GM11168 (cell line): ENCODE results near the gene MPZL3.
"Not testable (repeated sequence)": the region's sequence is repeated elsewhere in the genome, so short reads cannot be mapped to it uniquely, and the experiment has no call there.

Experiments
- in situ Hi-C: fragments of 300-500 bp; cut with MboI; formaldehyde crosslinking; loops from one replicate; pipeline ENCODE4 v1.12.0; 2022; ENCODE audit warnings: low sequenced_read_pairs; ENCODE audit not compliant: unreplicated experiment

The MPZL3 gene

DNA sequence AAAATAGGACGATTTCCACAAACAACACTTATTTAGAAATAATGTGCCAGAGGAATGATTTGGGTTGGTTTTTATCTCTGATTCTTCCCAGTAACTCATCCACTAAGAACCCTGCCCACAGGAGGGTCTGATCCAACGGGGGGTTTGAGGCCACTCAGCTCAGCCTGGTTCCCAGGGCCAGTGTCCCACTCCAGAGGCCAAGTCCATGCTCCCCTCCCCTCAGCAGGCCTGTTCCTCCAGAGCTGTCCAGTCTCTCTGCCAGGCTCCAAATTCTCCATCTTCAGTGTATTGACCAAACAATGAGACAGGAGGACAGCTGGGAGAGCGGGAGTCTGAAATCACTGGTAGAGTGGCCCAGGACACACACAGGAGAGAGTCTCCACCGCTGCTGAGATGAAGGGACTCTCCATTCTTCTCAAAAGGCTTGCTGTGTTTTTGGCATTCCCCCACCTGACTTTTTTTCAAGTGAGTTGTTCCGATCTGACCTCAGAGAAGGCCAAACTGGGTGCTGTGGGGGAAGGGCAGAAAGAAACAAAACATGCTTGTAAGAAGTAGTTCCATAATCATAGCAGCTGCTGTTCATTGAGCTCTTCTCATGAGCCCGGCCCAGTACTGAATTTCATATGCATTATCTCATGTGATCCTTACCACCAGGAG is 58.1 kb downstream of the MPZL3 start:
- in situ Hi-C loops: no loop called here

- in situ Hi-C loops: not testable (repeated sequence)
Observed at GRCh38 chr11:118192817-118193216, 59.3 kb downstream of the MPZL3 start.

DNA sequence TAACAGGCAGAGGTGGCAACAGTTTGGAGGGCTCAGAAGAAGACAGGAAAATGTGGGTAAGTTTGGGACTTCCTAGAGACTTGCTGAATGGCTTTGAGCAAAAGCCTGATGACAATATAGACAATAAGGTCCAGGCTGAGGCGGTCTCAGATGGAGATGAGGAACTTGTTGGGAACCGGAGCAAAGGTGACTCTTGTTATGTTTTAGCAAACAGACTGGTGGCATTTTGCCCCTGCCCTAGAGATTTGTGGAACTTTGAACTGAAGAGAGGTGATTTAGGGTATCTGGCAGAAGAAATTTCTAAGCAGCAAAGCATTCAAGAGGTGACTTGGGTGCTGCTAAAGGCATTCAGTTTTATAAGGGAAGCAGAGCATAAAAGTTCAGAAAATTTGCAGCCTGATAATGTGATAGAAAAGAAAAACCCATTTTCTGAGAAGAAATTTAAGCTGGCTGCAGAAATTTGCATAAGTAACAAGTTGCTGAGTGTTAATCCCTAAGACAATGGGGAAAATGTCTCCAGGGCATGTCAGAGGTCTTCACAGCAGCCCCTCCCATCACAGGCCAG is 61.1 kb downstream of the MPZL3 start:
- in situ Hi-C loops: not testable (repeated sequence)

DNA sequence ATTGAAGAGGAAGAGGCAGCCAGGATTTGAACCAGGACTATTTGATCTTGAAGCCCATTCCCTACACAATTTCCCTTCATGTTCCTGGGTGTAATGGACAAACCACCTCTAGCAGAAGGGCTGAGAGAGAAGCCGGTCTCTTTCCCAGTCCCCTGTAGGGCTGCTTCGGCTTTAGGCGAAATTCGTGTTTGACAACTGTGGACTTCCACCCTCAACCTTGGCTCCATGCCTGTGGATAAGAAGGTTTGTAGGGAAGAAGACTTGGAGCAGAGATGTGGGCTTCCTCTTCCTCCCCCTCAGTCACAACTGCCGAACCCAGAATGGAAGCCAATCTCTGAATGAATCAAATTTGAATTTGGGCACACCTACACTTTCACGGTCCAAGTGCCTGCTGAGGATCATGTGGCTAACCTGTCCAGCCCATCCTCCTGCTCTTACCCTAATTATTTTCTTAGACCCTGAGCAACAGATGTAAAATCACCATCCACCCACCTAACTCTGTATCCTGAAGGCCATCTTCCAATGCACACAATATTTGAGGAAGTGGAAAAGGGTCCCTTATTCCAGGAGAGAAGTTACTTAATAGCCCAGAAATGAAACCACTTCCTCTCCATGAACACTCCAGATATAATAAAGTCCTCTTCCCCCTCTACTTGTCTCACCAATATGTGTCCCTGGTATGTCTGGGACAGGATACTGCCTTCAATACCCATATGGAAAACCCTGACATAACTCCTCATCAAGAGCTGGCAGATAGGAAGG is 65.6 kb downstream of the MPZL3 start:
- in situ Hi-C loops: no loop called here

GRCh38 chr11:118184784-118185579 is 67.2 kb downstream of the MPZL3 start:
- in situ Hi-C loops: no loop called here

DNA sequence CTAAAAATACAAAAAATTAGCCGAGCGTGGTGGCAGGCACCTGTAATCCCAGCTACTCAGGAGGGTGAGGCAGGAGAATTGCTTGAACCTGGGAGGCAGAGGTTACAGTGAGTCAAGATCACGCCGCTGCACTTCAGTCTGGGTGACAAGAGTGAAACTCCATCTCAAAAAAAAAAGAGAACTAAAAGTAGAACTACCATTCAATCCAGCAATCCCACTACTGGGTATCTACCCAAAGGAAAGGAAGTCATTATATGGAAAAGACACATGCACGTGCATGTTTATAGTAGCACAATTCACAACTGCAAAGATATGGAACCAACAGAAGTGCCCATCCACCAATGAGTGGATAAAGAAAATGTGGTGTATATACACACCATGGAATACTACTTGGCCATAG is 68.5 kb downstream of the MPZL3 start:
- in situ Hi-C loops: not testable (repeated sequence)

- in situ Hi-C loops: no loop called here
Observed at GRCh38 chr11:118180300-118180703, 71.9 kb downstream of the MPZL3 start.

- in situ Hi-C loops: no loop called here
Observed at GRCh38 chr11:118176778-118177134, 75.4 kb downstream of the MPZL3 start.
